Measurements from ENCODE around the gene AGMAT. TPM values are rescaled to one million over a fixed set of nuclear protein-coding genes. Genes with fewer than 3 reads are reported as not detected.

AGMAT gene
- total and polyA plus RNA-seq, 11 donors = 0.08 to 0.53 (median 0.22) TPM; not detected in 6

DNA sequence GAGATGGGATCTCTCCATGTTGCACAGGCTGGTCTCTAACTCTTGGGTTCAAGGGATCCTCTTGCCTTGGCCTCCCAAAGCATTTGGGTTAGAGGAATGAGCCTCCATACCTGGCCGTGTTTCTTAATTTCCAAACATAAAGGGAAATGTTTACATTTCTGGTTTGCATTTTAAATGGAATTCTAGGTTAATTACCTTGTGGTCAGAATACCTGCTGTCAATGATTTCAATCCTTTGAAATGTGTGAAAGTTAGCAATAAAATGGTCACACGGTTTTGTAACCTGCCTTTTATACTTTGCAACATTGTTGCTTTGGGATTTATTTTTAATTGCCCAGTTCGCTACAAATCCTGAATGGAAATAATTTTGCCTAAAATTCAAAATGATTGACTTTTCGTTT lies 26.3 kb downstream of the AGMAT start:
- Histone ChIP-seq H3K4me3 (no peak overlapping the region), H3K27me3 (no peaks in the 10 kb centered on the region), H3K4me1 (no peaks in the 10 kb centered on the region), H3K9me3 (no peaks in the 10 kb centered on the region), H3K36me3 (peaks cover 0 to 63% (median 51%) of the 10 kb centered on the region in 9 donors), H3K27ac (no peak overlapping the region)
- WGBS, 4 donors = 94 to 96% (median 94%) methylated on average over 4 of the region's 4 CpGs
- DNase-seq (no peak), ATAC-seq (no peak)
- no peak for TF ChIP-seq POLR2A (IDR thresholded peaks at IDR 0.05)
- TF ChIP-seq, protein P1, sequence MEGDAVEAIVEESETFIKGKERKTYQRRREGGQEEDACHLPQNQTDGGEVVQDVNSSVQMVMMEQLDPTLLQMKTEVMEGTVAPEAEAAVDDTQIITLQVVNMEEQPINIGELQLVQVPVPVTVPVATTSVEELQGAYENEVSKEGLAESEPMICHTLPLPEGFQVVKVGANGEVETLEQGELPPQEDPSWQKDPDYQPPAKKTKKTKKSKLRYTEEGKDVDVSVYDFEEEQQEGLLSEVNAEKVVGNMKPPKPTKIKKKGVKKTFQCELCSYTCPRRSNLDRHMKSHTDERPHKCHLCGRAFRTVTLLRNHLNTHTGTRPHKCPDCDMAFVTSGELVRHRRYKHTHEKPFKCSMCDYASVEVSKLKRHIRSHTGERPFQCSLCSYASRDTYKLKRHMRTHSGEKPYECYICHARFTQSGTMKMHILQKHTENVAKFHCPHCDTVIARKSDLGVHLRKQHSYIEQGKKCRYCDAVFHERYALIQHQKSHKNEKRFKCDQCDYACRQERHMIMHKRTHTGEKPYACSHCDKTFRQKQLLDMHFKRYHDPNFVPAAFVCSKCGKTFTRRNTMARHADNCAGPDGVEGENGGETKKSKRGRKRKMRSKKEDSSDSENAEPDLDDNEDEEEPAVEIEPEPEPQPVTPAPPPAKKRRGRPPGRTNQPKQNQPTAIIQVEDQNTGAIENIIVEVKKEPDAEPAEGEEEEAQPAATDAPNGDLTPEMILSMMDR (IDR thresholded peaks at IDR 0.05) = no peak
- intact Hi-C loops (cut with DNase I) = no loop called here

DNA sequence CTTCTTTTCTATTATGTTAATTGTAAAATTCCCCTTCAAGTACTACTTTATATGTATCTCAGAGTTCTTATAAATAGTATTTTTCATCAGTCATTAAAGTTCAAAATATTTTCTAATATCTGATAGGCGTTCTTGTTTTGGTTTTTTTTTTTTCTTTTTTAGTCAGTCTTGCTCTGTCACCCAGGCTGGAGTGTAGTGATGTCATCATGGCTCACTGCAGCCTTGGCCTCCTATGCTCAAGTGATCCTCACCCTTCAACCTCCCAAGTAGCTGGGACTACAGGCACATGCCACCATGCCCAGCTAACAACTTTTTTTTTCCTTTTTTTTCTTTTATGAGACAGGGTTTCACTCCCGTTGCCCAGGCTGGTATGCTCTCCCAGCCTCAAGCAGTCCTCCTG lies 27.3 kb downstream of the AGMAT start:
- Histone ChIP-seq H3K4me3 (no peak overlapping the region), H3K4me1 (no peaks in the 10 kb centered on the region), H3K36me3 (peaks cover 0 to 59% (median 51%) of the 10 kb centered on the region in 9 donors), H3K27me3 (no peaks in the 10 kb centered on the region), H3K9me3 (no peaks in the 10 kb centered on the region), H3K27ac (no peak overlapping the region)
- no peak for ATAC-seq
- DNase-seq = no peak
- TF ChIP-seq, protein P1 (IDR thresholded peaks at IDR 0.05) = no peak
- no peak for TF ChIP-seq POLR2A (IDR thresholded peaks at IDR 0.05)
- intact Hi-C loops (cut with DNase I) = no loop called here
- 89 to 96% (median 92%) methylated on average over 2 of the region's 2 CpGs for WGBS, 4 donors

DNA sequence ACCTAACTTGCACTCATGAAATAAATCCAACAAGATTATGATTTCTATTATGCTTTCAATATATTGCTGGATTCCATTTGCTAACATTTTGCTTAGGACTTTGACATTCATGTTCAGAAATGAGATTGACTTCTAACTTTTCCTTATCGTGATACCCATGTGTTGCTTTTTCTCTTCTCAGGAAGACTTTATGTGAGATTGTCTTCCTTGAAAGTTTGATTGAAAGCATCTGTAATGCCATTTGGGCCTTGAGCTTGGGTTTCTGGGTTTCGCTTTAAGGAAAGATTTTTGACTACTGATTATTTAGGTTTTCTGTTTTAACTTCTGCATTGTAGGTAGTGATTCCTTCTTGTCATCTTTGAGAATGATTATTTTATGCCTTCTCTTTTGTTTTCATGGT lies 27.8 kb downstream of the AGMAT start:
- Histone ChIP-seq H3K9me3 (no peaks in the 10 kb centered on the region), H3K36me3 (peaks cover 0 to 55% (median 45%) of the 10 kb centered on the region in 9 donors)
- 80 to 89% (median 85%) methylated on average over 2 of the region's 2 CpGs for WGBS, 4 donors

DNA sequence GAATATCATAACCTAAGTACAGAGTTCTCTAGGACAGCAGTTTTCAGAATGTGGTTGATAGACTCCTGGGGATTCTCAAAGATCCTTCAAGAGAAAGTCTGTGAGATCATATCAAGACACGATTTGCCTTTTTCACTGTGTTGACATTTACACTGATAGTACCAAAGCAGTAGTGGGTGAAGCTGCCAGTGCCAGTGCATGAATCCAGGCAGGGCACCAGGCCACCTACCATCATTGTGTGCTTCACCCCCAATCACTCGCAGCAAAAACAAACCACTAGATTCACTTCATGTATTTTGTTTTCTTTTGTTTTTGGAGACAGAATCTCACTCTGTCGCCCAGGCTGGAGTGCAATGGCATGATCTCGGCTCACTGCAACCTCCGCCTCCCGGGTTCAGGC lies 34.3 kb downstream of the AGMAT start:
- no peaks in the 10 kb centered on the region for H3K4me1 ChIP-seq
- H3K27ac ChIP-seq = no peak overlapping the region
- H3K36me3 ChIP-seq = peaks cover 0 to 79% (median 61%) of the 10 kb centered on the region in 9 donors
- DNase-seq (no peak), ATAC-seq (peak in 1 of 4 donors; percentile 42)
- no peaks in the 10 kb centered on the region for H3K27me3 ChIP-seq
- H3K4me3 ChIP-seq = no peak overlapping the region
- TF ChIP-seq, protein P1 (IDR thresholded peaks at IDR 0.05) = no peak
- TF ChIP-seq POLR2A (IDR thresholded peaks at IDR 0.05) = no peak
- H3K9me3 ChIP-seq = no peaks in the 10 kb centered on the region
- 67 to 74% (median 72%) methylated on average over 6 of the region's 6 CpGs for WGBS, 4 donors
- intact Hi-C loops (cut with DNase I) = no loop called here

More for the DNA sequence above, 27.8 kb downstream of the AGMAT start:
- H3K4me3 ChIP-seq = no peak overlapping the region
- DNase-seq = no peak
- intact Hi-C loops (cut with DNase I) = no loop called here
- no peaks in the 10 kb centered on the region for H3K27me3 ChIP-seq
- TF ChIP-seq POLR2A (IDR thresholded peaks at IDR 0.05) = no peak
- TF ChIP-seq, protein P1 (IDR thresholded peaks at IDR 0.05) = no peak
- no peaks in the 10 kb centered on the region for H3K4me1 ChIP-seq
- ATAC-seq = no peak
- H3K27ac ChIP-seq = no peak overlapping the region
